GM23338 (cell line): Measurements from ENCODE around the gene RAPGEF3. TPM values are rescaled to one million over a fixed set of nuclear protein-coding genes. Genes with fewer than 3 reads are reported as not detected.

Source experiments
- CREB1 ChIP-seq: fragments of 250-450 bp; sonication (Bioruptor Pico); IDR thresholded peaks from 2 replicates; pipeline ENCODE4 v1.5.0; 2020; ENCODE audit warnings: low read depth, mild to moderate bottlenecking, moderate library complexity
- EZH2 ChIP-seq: fragments of 200-600 bp; sonication (generic); IDR thresholded peaks from one replicate; pipeline ENCODE4 v1.8.0; 2017; ENCODE audit warnings: antibody characterized with exemption, mild to moderate bottlenecking, low read depth; ENCODE audit not compliant: unreplicated experiment
- EZH2phosphoT487 ChIP-seq: fragments of 200-600 bp; sonication (generic); IDR thresholded peaks from one replicate; pipeline ENCODE4 v1.8.1; 2018; ENCODE audit warnings: antibody characterized with exemption; ENCODE audit not compliant: unreplicated experiment
- JUNB ChIP-seq: IDR thresholded peaks from one replicate; pipeline ENCODE4 v1.6.1; 2016; ENCODE audit warnings: antibody characterized with exemption; ENCODE audit not compliant: unreplicated experiment
- NANOG ChIP-seq: IDR thresholded peaks from 2 replicates; pipeline ENCODE4 v1.6.1; 2016; ENCODE audit warnings: antibody characterized with exemption, borderline replicate concordance
- POLR2AphosphoS5 ChIP-seq: IDR thresholded peaks from 2 replicates; pipeline ENCODE4 v1.6.1; 2016; ENCODE audit warnings: antibody characterized with exemption, low read depth
- STAT1 ChIP-seq: IDR thresholded peaks from one replicate; pipeline ENCODE4 v1.6.1; 2016; ENCODE audit warnings: antibody characterized with exemption; ENCODE audit not compliant: unreplicated experiment
- ZNF331 ChIP-seq: fragments of 250-450 bp; sonication (Bioruptor Pico); IDR thresholded peaks from 2 replicates; pipeline ENCODE4 v1.5.0; 2020; ENCODE audit warnings: low read depth, mild to moderate bottlenecking, moderate library complexity
- polyA plus RNA-seq: library from polyadenylated mRNA; unstranded; fragments of >200 nt; fragmentation: Nextera tagmentation; extraction: Ambion mirVana; gene quantifications from 2 replicates; pipeline ENCODE4 v1.2.1, GENCODE V29; 2016
- total RNA-seq: library from RNA; depleted of rRNA; stranded (reverse); fragments of >200 nt; shearing (Covaris generic); gene quantifications from 2 replicates; pipeline ENCODE4 v1.2.3, GENCODE V29; 2014
- TF ChIP-seq, protein P1 (sequence below): fragments of 250-450 bp; sonication (Bioruptor Pico); IDR thresholded peaks from 2 replicates; pipeline ENCODE4 v1.5.0; 2020; ENCODE audit warnings: mild to moderate bottlenecking, moderate library complexity
- TF ChIP-seq, protein P2 (sequence below): IDR thresholded peaks from 2 replicates; pipeline ENCODE4 v1.6.1; 2016; ENCODE audit warnings: antibody characterized with exemption
- TF ChIP-seq, protein P3 (sequence below), 2 experiments: fragments of 200-600 bp in 1 of 2; sonication (generic) in 1 of 2; conservative IDR thresholded peaks; 2 replicates each; pipeline versions ENCODE4 v1.5.1 to v1.6.1; 2016 to 2017; ENCODE audit warnings: antibody characterized with exemption in 2 of 2, low read depth in 2 of 2, mild to moderate bottlenecking in 2 of 2, moderate library complexity in 1 of 2

RAPGEF3 gene
- total and polyA plus RNA-seq, 2 experiments from 2014 or later: 2.3 to 11.8 TPM

DNA sequence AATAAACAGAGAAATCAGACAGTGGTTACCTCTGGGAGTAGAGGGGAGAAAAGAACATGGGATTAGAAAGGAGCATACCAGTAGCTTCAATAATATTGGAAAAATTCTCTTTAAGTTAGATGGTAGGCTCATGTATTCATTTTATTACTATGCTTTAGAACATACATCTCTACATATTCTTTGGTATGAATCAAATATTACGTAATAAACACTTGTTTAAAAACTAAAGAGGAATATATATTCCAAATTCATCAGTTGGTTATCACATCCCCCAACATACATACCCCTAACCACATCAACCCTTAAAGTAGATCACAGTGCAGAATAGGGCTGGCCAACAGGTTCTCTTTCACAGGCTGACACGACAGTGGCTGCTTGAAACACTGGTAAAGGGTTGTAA lies 58.4 kb downstream of the RAPGEF3 start (continued):
- TF ChIP-seq, protein P1, sequence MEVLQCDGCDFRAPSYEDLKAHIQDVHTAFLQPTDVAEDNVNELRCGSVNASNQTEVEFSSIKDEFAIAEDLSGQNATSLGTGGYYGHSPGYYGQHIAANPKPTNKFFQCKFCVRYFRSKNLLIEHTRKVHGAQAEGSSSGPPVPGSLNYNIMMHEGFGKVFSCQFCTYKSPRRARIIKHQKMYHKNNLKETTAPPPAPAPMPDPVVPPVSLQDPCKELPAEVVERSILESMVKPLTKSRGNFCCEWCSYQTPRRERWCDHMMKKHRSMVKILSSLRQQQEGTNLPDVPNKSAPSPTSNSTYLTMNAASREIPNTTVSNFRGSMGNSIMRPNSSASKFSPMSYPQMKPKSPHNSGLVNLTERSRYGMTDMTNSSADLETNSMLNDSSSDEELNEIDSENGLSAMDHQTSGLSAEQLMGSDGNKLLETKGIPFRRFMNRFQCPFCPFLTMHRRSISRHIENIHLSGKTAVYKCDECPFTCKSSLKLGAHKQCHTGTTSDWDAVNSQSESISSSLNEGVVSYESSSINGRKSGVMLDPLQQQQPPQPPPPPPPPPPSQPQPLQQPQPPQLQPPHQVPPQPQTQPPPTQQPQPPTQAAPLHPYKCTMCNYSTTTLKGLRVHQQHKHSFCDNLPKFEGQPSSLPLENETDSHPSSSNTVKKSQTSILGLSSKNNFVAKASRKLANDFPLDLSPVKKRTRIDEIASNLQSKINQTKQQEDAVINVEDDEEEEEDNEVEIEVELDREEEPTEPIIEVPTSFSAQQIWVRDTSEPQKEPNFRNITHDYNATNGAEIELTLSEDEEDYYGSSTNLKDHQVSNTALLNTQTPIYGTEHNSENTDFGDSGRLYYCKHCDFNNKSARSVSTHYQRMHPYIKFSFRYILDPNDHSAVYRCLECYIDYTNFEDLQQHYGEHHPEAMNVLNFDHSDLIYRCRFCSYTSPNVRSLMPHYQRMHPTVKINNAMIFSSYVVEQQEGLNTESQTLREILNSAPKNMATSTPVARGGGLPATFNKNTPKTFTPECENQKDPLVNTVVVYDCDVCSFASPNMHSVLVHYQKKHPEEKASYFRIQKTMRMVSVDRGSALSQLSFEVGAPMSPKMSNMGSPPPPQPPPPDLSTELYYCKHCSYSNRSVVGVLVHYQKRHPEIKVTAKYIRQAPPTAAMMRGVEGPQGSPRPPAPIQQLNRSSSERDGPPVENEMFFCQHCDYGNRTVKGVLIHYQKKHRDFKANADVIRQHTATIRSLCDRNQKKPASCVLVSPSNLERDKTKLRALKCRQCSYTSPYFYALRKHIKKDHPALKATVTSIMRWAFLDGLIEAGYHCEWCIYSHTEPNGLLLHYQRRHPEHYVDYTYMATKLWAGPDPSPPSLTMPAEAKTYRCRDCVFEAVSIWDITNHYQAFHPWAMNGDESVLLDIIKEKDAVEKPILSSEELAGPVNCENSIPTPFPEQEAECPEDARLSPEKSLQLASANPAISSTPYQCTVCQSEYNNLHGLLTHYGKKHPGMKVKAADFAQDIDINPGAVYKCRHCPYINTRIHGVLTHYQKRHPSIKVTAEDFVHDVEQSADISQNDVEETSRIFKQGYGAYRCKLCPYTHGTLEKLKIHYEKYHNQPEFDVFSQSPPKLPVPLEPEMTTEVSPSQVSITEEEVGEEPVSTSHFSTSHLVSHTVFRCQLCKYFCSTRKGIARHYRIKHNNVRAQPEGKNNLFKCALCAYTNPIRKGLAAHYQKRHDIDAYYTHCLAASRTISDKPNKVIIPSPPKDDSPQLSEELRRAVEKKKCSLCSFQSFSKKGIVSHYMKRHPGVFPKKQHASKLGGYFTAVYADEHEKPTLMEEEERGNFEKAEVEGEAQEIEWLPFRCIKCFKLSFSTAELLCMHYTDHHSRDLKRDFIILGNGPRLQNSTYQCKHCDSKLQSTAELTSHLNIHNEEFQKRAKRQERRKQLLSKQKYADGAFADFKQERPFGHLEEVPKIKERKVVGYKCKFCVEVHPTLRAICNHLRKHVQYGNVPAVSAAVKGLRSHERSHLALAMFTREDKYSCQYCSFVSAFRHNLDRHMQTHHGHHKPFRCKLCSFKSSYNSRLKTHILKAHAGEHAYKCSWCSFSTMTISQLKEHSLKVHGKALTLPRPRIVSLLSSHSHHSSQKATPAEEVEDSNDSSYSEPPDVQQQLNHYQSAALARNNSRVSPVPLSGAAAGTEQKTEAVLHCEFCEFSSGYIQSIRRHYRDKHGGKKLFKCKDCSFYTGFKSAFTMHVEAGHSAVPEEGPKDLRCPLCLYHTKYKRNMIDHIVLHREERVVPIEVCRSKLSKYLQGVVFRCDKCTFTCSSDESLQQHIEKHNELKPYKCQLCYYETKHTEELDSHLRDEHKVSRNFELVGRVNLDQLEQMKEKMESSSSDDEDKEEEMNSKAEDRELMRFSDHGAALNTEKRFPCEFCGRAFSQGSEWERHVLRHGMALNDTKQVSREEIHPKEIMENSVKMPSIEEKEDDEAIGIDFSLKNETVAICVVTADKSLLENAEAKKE (CRISPR knock-in tag): no peak
- TF ChIP-seq, protein P2, sequence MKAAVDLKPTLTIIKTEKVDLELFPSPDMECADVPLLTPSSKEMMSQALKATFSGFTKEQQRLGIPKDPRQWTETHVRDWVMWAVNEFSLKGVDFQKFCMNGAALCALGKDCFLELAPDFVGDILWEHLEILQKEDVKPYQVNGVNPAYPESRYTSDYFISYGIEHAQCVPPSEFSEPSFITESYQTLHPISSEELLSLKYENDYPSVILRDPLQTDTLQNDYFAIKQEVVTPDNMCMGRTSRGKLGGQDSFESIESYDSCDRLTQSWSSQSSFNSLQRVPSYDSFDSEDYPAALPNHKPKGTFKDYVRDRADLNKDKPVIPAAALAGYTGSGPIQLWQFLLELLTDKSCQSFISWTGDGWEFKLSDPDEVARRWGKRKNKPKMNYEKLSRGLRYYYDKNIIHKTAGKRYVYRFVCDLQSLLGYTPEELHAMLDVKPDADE: no peak
- TF ChIP-seq STAT1 (no peak), ZNF331 (CRISPR knock-in tag) (no peak), EZH2phosphoT487 (no peak), POLR2AphosphoS5 (no peak), NANOG (no peak), EZH2 (no peak), JUNB (no peak), CREB1 (CRISPR knock-in tag) (no peak)
- TF ChIP-seq, protein P3, sequence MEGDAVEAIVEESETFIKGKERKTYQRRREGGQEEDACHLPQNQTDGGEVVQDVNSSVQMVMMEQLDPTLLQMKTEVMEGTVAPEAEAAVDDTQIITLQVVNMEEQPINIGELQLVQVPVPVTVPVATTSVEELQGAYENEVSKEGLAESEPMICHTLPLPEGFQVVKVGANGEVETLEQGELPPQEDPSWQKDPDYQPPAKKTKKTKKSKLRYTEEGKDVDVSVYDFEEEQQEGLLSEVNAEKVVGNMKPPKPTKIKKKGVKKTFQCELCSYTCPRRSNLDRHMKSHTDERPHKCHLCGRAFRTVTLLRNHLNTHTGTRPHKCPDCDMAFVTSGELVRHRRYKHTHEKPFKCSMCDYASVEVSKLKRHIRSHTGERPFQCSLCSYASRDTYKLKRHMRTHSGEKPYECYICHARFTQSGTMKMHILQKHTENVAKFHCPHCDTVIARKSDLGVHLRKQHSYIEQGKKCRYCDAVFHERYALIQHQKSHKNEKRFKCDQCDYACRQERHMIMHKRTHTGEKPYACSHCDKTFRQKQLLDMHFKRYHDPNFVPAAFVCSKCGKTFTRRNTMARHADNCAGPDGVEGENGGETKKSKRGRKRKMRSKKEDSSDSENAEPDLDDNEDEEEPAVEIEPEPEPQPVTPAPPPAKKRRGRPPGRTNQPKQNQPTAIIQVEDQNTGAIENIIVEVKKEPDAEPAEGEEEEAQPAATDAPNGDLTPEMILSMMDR (conservative IDR thresholded peaks at IDR 0.05; ENCODE audit: low read depth in 2 of 2): no peak
